Neural cell (in vitro differentiated cells): ENCODE data around the gene RASL12. TPM values are rescaled to one million over a fixed set of nuclear protein-coding genes. Genes with fewer than 3 reads are reported as not detected.

Source experiments
- H2AFZ ChIP-seq: fragments of 200-600, 300-800 bp; sonication (generic), shearing (Covaris generic); 2 replicates; pipeline ENCODE4 v1.6.0; 2014; ENCODE audit warnings: low read depth, mild to moderate bottlenecking, antibody characterized with exemption, low read length, moderate library complexity
- H3F3A ChIP-seq: fragments of 200-600 bp; shearing (Covaris generic); 2 replicates; pipeline ENCODE4 v1.6.1; 2016; ENCODE audit warnings: mild to moderate bottlenecking, moderate library complexity, mixed read lengths, antibody characterized with exemption, low read length; ENCODE audit not compliant: insufficient read depth, poor library complexity, severe bottlenecking
- H3K27ac ChIP-seq: fragments of 200-600, 300-800 bp; sonication (generic), shearing (Covaris generic); 2 replicates; pipeline ENCODE4 v1.5.1; 2014; ENCODE audit warnings: mild to moderate bottlenecking, low read length, moderate library complexity
- H3K27me3 ChIP-seq: fragments of 300-800, 200-600 bp; sonication (generic), shearing (Covaris generic); 2 replicates; pipeline ENCODE4 v1.6.0; 2014; ENCODE audit warnings: mild to moderate bottlenecking, low read depth, low read length, moderate library complexity; ENCODE audit not compliant: insufficient read depth
- H3K36me3 ChIP-seq: fragments of 300-800, 200-600 bp; sonication (generic), shearing (Covaris generic); 2 replicates; pipeline ENCODE4 v1.5.1; 2014; ENCODE audit warnings: mild to moderate bottlenecking, antibody characterized with exemption, low read length, moderate library complexity; ENCODE audit not compliant: insufficient read depth
- H3K4me2 ChIP-seq: fragments of 300-800, 200-600 bp; sonication (generic), shearing (Covaris generic); 2 replicates; pipeline ENCODE4 v1.6.0; 2014; ENCODE audit warnings: mild to moderate bottlenecking, low read length
- H3K4me3 ChIP-seq: fragments of 300-800, 200-600 bp; sonication (generic), shearing (Covaris generic); 2 replicates; pipeline ENCODE4 v1.5.1; 2014; ENCODE audit warnings: mild to moderate bottlenecking, low read length, moderate library complexity
- H3K79me2 ChIP-seq: fragments of 200-600 bp; shearing (Covaris generic); replicated peaks from 2 replicates; pipeline ENCODE4 v1.6.0; 2014; ENCODE audit warnings: mild to moderate bottlenecking, low read length, moderate library complexity; ENCODE audit not compliant: insufficient read depth
- H3K9ac ChIP-seq: fragments of 300-800, 200-600 bp; sonication (generic), shearing (Covaris generic); 2 replicates; pipeline ENCODE4 v1.6.1; 2016; ENCODE audit warnings: mild to moderate bottlenecking, low read length, mixed read lengths
- H3K9me2 ChIP-seq: fragments of 200-600 bp; shearing (Covaris generic); 2 replicates; pipeline ENCODE4 v1.6.1; 2016; ENCODE audit warnings: mild to moderate bottlenecking, low read length, mixed read lengths; ENCODE audit not compliant: insufficient read depth
- H3K9me3 ChIP-seq: fragments of 200-600, 300-800 bp; sonication (generic), shearing (Covaris generic); 2 replicates; pipeline ENCODE4 v1.6.1; 2016; ENCODE audit warnings: mild to moderate bottlenecking, mixed run types, low read length, moderate library complexity, mixed read lengths
- H4K20me1 ChIP-seq: fragments of 200-600 bp; shearing (Covaris generic); 2 replicates; pipeline ENCODE4 v1.6.1; 2016; ENCODE audit warnings: mild to moderate bottlenecking, mixed run types; ENCODE audit not compliant: insufficient read depth
- CTCF ChIP-seq: fragments of 450-650 bp; IDR thresholded peaks from 2 replicates; pipeline ENCODE4 v1.5.1; 2014; ENCODE audit warnings: antibody characterized with exemption, mild to moderate bottlenecking, moderate library complexity; ENCODE audit not compliant: poor library complexity, severe bottlenecking
- EP300 ChIP-seq: fragments of 450-650 bp; conservative IDR thresholded peaks from 2 replicates; pipeline ENCODE4 v1.6.1; 2014; ENCODE audit warnings: antibody characterized with exemption, mild to moderate bottlenecking, moderate library complexity; ENCODE audit not compliant: poor library complexity, severe bottlenecking
- EZH2 ChIP-seq: fragments of 200-600, 300-800 bp; shearing (Covaris generic), sonication (generic); IDR thresholded peaks from 2 replicates; pipeline ENCODE4 v1.6.1; 2014; ENCODE audit warnings: antibody characterized with exemption, low read length, borderline replicate concordance, mild to moderate bottlenecking; ENCODE audit not compliant: insufficient read depth, poor library complexity, severe bottlenecking
- MXI1 ChIP-seq: fragments of 450-650 bp; conservative IDR thresholded peaks from 2 replicates; pipeline ENCODE4 v1.6.1; 2014; ENCODE audit warnings: antibody characterized with exemption, mild to moderate bottlenecking; ENCODE audit not compliant: poor library complexity, severe bottlenecking
- POLR2AphosphoS5 ChIP-seq: IDR thresholded peaks from 2 replicates; pipeline ENCODE4 v1.6.1; 2012
- RAD21 ChIP-seq: fragments of 450-650 bp; conservative IDR thresholded peaks from 2 replicates; pipeline ENCODE4 v1.6.1; 2014; ENCODE audit warnings: antibody characterized with exemption, mild to moderate bottlenecking, moderate library complexity
- REST ChIP-seq: IDR thresholded peaks from 2 replicates; pipeline ENCODE4 v1.6.1; 2012; ENCODE audit warnings: borderline replicate concordance
- SMC3 ChIP-seq: fragments of 450-650 bp; conservative IDR thresholded peaks from 2 replicates; pipeline ENCODE4 v1.6.1; 2014; ENCODE audit warnings: antibody characterized with exemption, mild to moderate bottlenecking, moderate library complexity; ENCODE audit not compliant: poor library complexity
- TAF1 ChIP-seq: IDR thresholded peaks from 2 replicates; pipeline ENCODE4 v1.6.1; 2012; ENCODE audit warnings: low read depth
- polyA plus RNA-seq: library from polyadenylated mRNA; depleted of rRNA; stranded (reverse); fragments of >200 nt; gene quantifications from 2 replicates; pipeline ENCODE4 v1.2.3, GENCODE V29; 2014

RASL12 gene
- polyA plus RNA-seq, 1 donor from 2014 or later, result not detected

DNA sequence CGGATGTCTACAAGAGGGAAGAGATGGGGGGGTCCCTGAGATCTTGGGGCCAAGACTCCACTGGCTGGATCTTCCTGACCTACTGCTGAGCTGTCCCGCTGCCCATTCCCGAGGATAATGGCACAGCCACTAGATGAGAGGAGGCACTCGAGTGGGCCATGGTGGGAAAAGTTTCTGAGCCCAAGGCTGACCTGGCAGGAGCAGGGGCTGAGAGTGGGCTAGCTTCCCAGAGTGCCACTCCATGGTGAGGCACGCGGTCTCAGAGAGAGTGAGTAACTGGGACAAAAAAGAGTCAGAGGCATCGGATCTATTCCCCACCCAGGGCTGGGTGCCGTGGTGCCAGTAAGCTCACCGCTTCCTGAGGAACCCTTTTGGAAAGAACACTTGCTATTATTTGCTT, 11.7 kb downstream of the RASL12 start:
- Histone ChIP-seq H3K4me3 (no peak overlapping the region), H3K27ac (no peak overlapping the region), H3F3A (no peaks in the 10 kb centered on the region), H3K9me3 (no peaks in the 10 kb centered on the region), H3K27me3 (no peaks in the 10 kb centered on the region), H4K20me1 (no peaks in the 10 kb centered on the region), H3K79me2 (no peaks in the 10 kb centered on the region), H2AFZ (no peak overlapping the region), H3K9ac (no peak overlapping the region), H3K9me2 (no peaks in the 10 kb centered on the region), H3K36me3 (no peaks in the 10 kb centered on the region), H3K4me2 (no peak overlapping the region)
- TF ChIP-seq TAF1, result no peak
- no peak for TF ChIP-seq EZH2
- no peak for TF ChIP-seq MXI1
- TF ChIP-seq EP300, result no peak
- TF ChIP-seq POLR2AphosphoS5, result no peak
- TF ChIP-seq REST, result no peak
- no peak for TF ChIP-seq RAD21
- no peak for TF ChIP-seq SMC3
- no peak for TF ChIP-seq CTCF

- H3K27ac ChIP-seq, result no peak overlapping the region
- no peak overlapping the region for H3K4me2 ChIP-seq
- no peaks in the 10 kb centered on the region for H4K20me1 ChIP-seq
- no peaks in the 10 kb centered on the region for H3K36me3 ChIP-seq
- no peaks in the 10 kb centered on the region for H3K27me3 ChIP-seq
- H3K79me2 ChIP-seq, result no peaks in the 10 kb centered on the region
- H3K9me3 ChIP-seq, result no peaks in the 10 kb centered on the region
- H2AFZ ChIP-seq, result no peak overlapping the region
- no peak overlapping the region for H3K4me3 ChIP-seq
- no peak overlapping the region for H3K9ac ChIP-seq
- H3K9me2 ChIP-seq, result no peaks in the 10 kb centered on the region
- TF ChIP-seq TAF1 (no peak), REST (no peak), POLR2AphosphoS5 (no peak), EZH2 (no peak), SMC3 (no peak), EP300 (no peak), MXI1 (no peak), RAD21 (no peak), CTCF (no peak)
- H3F3A ChIP-seq, result no peaks in the 10 kb centered on the region
These were observed 12.5 kb downstream of the RASL12 start for GRCh38 chr15:65055201-65055870.
